ENCODE measurements around the gene RAI2. TPM values are rescaled to one million over a fixed set of nuclear protein-coding genes. Genes with fewer than 3 reads are reported as not detected.

The RAI2 gene
- total and polyA plus RNA-seq, 2 donors from 2014 or later = 18.3 to 43.1 TPM

GRCh38 chrX:17822351-17822750 lies 38.7 kb downstream of the RAI2 start:
- H3K27ac ChIP-seq (ENCODE audit: low read depth in 2 of 2, low read length in 2 of 2) = no peak overlapping the region
- no peak overlapping the region for H3K4me3 ChIP-seq (ENCODE audit: low read length in 3 of 3)
- DNase-seq = no peak
- intact Hi-C loops (cut with DNase I) = no loop called here
- FAIRE-seq = no peak
- TF ChIP-seq CTCF (IDR thresholded peaks at IDR 0.05; ENCODE audit: borderline replicate concordance, extremely low read depth, insufficient read depth) = no peak
- H3K36me3 ChIP-seq (ENCODE audit: control insufficient read depth in 2 of 3, insufficient read depth in 3 of 3, low read length in 3 of 3) = no peaks in the 10 kb centered on the region
- H3K4me1 ChIP-seq (ENCODE audit: control insufficient read depth in 2 of 3, insufficient read depth in 2 of 3, low read depth in 1 of 3, low read length in 3 of 3) = no peaks in the 10 kb centered on the region
- H3K9me3 ChIP-seq (ENCODE audit: control insufficient read depth in 2 of 3, insufficient read depth in 1 of 3, low read length in 3 of 3) = no peaks in the 10 kb centered on the region
- no peaks in the 10 kb centered on the region for H3K27me3 ChIP-seq (ENCODE audit: control insufficient read depth, insufficient read depth, low read length)
- H3K9ac ChIP-seq (ENCODE audit: low read length in 3 of 3) = no peak overlapping the region

- Histone ChIP-seq H3K27me3 (ENCODE audit: control insufficient read depth, insufficient read depth, low read length) (peaks cover 3% of the 10 kb centered on the region), H3K4me3 (ENCODE audit: low read length in 3 of 3) (no peak overlapping the region), H3K4me1 (ENCODE audit: control insufficient read depth in 2 of 3, insufficient read depth in 2 of 3, low read depth in 1 of 3, low read length in 3 of 3) (no peaks in the 10 kb centered on the region), H3K9ac (ENCODE audit: low read length in 3 of 3) (no peak overlapping the region), H3K27ac (ENCODE audit: low read depth in 2 of 2, low read length in 2 of 2) (no peak overlapping the region), H3K9me3 (ENCODE audit: control insufficient read depth in 2 of 3, insufficient read depth in 1 of 3, low read length in 3 of 3) (no peaks in the 10 kb centered on the region), H3K36me3 (ENCODE audit: control insufficient read depth in 2 of 3, insufficient read depth in 3 of 3, low read length in 3 of 3) (no peaks in the 10 kb centered on the region)
- intact Hi-C loops (cut with DNase I) = no loop called here
- DNase-seq (no peak), FAIRE-seq (no peak)
- no peak for TF ChIP-seq CTCF (IDR thresholded peaks at IDR 0.05; ENCODE audit: borderline replicate concordance, extremely low read depth, insufficient read depth)
Measured at GRCh38 chrX:17820100-17820499, 41.0 kb downstream of the RAI2 start.

GRCh38 chrX:17818726-17819125 lies 42.4 kb downstream of the RAI2 start:
- H3K36me3 ChIP-seq (ENCODE audit: control insufficient read depth in 2 of 3, insufficient read depth in 3 of 3, low read length in 3 of 3) = no peaks in the 10 kb centered on the region
- no peaks in the 10 kb centered on the region for H3K9me3 ChIP-seq (ENCODE audit: control insufficient read depth in 2 of 3, insufficient read depth in 1 of 3, low read length in 3 of 3)
- no peak overlapping the region for H3K4me3 ChIP-seq (ENCODE audit: low read length in 3 of 3)
- DNase-seq (no peak), FAIRE-seq (no peak)
- H3K27ac ChIP-seq (ENCODE audit: low read depth in 2 of 2, low read length in 2 of 2) = no peak overlapping the region
- H3K4me1 ChIP-seq (ENCODE audit: control insufficient read depth in 2 of 3, insufficient read depth in 2 of 3, low read depth in 1 of 3, low read length in 3 of 3) = no peaks in the 10 kb centered on the region
- no peak for TF ChIP-seq CTCF (IDR thresholded peaks at IDR 0.05; ENCODE audit: borderline replicate concordance, extremely low read depth, insufficient read depth)
- no peak overlapping the region for H3K9ac ChIP-seq (ENCODE audit: low read length in 3 of 3)
- H3K27me3 ChIP-seq (ENCODE audit: control insufficient read depth, insufficient read depth, low read length) = peaks cover 3% of the 10 kb centered on the region
- intact Hi-C loops (cut with DNase I) = no loop called here

GRCh38 chrX:17817251-17817650 lies 43.8 kb downstream of the RAI2 start:
- Histone ChIP-seq H3K36me3 (ENCODE audit: control insufficient read depth in 2 of 3, insufficient read depth in 3 of 3, low read length in 3 of 3) (no peaks in the 10 kb centered on the region), H3K9ac (ENCODE audit: low read length in 3 of 3) (no peak overlapping the region), H3K27me3 (ENCODE audit: control insufficient read depth, insufficient read depth, low read length) (peaks cover 7% of the 10 kb centered on the region), H3K4me3 (ENCODE audit: low read length in 3 of 3) (no peak overlapping the region), H3K4me1 (ENCODE audit: control insufficient read depth in 2 of 3, insufficient read depth in 2 of 3, low read depth in 1 of 3, low read length in 3 of 3) (no peaks in the 10 kb centered on the region), H3K9me3 (ENCODE audit: control insufficient read depth in 2 of 3, insufficient read depth in 1 of 3, low read length in 3 of 3) (no peaks in the 10 kb centered on the region), H3K27ac (ENCODE audit: low read depth in 2 of 2, low read length in 2 of 2) (no peak overlapping the region)
- intact Hi-C loops (cut with DNase I) = no loop called here
- no peak for DNase-seq
- no peak for TF ChIP-seq CTCF (IDR thresholded peaks at IDR 0.05; ENCODE audit: borderline replicate concordance, extremely low read depth, insufficient read depth)
- no peak for FAIRE-seq
